IPS DF 4.7 (cell line): ENCODE results near the gene DOCK11.
"Not testable (repeated sequence)": the region's sequence is repeated elsewhere in the genome, so short reads cannot be mapped to it uniquely, and the experiment has no call there.

Source experiments
- DNase-seq: peaks from one replicate; pipeline ENCODE4 v3.0.0-alpha.2; 2013; ENCODE audit warnings: low spot score; ENCODE audit errors: extremely low read depth

The DOCK11 gene

DNA sequence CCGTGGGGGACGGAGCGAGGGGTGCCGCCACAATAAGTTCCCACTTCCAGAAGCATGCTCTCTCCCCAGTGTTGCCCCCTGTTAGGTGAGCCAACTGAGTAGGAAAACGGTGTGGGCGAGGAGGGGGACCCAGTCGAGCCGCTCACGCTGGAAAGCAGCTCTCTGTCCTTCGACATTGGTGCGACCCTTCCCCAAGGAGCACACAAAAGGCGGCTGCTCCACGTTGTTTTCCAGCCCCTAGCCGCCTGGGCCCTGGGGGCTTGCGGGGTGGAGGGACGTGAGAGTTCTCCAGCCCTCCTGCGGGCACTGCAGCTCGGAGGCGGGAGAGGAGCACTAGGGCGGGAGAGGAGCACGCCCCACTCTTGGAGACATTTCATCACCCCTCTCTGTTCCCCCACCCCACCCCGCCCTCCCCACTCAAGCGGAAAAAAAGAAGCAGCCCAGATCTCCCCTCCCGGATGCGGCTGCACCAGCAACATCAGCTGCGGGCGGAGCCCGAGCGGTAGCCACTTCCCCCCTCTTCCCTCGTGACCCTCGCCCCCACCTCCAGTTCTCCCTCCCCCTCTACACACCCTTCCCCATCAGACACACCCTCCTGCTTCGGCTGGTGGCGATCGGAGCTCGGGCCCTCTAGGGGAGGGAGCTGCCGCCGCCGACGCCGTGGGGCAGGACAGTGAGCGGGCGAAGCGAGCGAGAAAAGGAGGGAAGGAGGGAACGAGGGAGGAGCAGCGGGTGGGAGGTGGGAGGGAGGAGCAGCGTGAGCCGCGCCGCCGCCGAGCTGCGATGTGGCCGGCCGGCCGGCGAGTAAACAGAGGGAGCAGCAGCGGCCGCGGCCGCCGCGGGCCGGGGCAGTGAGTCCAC, at the start of gene DOCK11:
Gene DOCK11, plus strand, starts transcription at position 755 of the 861 bp plus-strand sequence. CDS start 157 bp downstream, outside the sequence.
- no peak for DNase-seq

GRCh38 chrX:118448273-118448783, 47.3 kb upstream of the DOCK11 start:
- DNase-seq = no peak

DNA sequence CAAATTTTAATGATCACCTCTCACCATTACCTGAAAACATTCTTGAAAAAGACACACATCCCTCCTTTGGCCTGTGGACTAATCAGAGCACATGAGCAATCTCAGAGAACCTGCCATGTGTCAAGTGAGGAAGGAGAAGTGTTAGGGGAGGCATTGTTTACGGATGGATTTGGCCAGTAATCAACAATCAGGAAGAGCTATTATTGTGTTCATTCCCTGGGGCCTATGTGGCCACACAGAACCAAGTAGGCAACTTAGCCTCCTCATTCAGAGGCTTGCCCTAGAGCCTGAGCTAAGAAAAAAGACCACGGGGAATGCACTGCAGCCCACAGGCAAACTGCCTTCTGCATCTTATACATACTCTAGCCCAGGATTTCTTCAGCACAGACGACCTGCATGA, 40.6 kb upstream of the DOCK11 start:
- no peak for DNase-seq

DNA sequence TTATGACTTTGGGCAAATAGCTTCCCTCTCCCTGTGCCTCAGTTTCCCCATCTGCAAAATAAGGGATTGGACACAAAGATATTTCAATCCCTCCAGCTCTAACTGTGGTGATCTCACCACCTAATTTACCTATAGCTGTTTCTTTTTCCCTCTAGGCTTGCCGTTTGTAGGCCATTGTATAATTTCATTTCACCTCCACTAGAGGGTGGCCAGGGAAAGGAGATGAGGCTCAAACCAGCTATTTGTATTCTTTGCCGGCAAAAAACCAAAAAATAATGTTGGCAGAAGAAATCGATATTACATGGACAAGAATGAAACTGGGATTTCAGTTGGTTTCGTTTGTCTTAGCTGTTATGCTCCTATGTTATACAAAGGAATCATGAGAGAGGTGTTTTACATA, 36.1 kb upstream of the DOCK11 start:
- DNase-seq = peak; percentile 2

GRCh38 chrX:118464501-118464900, 31.1 kb upstream of the DOCK11 start:
- no peak for DNase-seq

- DNase-seq = no peak
These were observed 27.5 kb upstream of the DOCK11 start for GRCh38 chrX:118468122-118468521.

DNA sequence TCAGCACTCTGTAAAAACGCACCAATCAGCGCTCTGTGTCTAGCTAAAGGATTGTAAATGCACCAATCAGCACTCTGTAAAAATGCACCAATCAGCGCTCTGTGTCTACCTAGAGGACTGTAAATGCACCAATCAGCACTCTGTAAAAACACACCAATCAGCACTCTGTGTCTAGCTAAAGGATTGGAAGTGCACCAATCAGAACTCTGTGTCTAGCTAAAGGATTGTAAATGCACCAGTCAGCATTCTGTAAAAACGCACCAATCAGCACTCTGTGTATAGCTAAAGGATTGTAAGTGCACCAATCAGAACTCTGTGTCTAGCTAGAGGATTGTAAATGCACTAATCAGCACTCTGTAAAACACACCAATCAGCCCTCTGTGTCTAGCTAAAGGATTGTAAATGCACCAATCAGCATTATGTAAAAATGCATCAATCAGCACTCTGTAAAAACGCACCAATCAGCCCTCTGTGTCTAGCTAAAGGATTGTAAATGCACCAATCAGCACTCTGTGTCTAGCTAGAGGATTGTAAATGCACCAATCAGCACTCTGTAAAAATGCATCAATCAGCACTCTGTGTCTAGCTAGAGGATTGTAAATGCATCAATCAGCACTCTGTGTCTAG, 24.8 kb upstream of the DOCK11 start:
- DNase-seq = not testable (repeated sequence)

GRCh38 chrX:118474586-118474985, 21.0 kb upstream of the DOCK11 start:
- DNase-seq = no peak

DNA sequence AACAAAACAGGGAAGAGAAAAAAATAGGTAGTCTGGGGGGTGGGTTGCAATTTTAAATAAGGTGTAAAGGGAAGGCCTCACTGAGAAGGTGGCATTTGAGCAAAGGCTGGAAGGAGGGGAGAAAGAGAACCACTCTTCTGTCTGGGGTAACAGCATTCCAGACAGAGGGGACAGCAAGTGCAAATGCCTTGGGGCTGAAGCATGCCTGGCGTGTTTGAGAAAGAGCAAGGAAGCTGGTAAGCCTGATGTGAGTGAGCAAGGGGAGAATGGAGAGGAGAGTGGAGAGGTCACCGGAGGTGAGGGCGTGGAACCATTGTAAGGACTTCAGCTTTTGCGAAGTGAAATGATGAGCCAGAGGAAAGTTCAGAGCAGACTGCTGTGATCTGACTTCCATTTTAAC, 19.7 kb upstream of the DOCK11 start:
- no peak for DNase-seq

GRCh38 chrX:118480172-118480571, 15.4 kb upstream of the DOCK11 start:
- no peak for DNase-seq

DNA sequence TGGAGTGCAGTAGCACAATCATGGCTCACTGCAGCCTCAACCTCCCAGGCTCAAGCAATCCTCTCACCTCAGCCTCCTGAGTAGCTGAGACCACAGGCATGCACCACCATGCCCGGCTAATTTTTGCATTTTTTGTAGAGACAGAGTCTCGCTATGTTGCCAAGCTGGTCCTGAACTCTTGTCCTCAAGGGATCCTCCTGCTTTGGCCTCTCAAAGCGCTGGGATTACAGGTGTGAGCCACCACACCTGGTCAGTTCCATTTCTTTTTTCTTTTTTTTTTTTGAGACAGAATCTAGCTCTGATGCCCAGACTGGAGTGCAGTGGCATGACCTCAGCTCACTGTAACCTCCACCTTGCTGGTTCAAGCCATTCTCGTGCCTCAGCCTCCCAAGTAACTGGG, 13.2 kb upstream of the DOCK11 start:
- DNase-seq = not testable (repeated sequence)

- DNase-seq = no peak
These were observed 11.3 kb upstream of the DOCK11 start for GRCh38 chrX:118484216-118484903.

- DNase-seq = not testable (repeated sequence)
These were observed 8.9 kb upstream of the DOCK11 start for GRCh38 chrX:118486693-118487092.

GRCh38 chrX:118493016-118493415, 2.6 kb upstream of the DOCK11 start:
- DNase-seq = no peak

DNA sequence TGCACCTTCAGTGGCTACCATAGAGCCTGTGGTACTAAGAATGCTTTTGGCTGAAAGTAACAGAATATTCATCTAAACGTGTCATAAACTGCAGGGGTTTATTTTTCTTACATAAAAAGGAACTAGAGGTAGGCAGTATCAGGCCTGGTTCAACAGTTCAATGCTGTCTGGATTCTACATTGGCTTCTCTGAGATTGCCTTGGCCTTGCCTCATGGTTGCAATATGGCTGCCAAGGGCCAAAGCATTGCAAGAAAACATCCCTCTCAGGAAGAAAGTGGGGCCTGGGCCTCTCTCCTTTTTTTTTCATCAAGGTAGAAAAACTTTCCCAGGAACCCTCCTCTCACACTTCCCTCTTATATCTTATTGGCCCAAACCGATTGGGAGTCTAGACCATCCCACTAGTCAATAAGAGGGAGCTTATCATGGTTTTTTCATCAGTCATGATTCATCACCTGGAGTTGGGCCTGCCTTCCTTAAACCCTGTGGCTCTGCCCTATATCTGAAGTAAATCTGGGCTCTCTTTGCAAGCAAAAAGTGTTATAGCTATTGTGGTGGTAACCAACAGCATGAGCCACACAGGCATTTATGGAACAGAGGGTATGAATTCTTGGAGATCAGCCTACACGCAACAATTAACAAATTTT, 1.8 kb upstream of the DOCK11 start:
- DNase-seq = no peak

DNA sequence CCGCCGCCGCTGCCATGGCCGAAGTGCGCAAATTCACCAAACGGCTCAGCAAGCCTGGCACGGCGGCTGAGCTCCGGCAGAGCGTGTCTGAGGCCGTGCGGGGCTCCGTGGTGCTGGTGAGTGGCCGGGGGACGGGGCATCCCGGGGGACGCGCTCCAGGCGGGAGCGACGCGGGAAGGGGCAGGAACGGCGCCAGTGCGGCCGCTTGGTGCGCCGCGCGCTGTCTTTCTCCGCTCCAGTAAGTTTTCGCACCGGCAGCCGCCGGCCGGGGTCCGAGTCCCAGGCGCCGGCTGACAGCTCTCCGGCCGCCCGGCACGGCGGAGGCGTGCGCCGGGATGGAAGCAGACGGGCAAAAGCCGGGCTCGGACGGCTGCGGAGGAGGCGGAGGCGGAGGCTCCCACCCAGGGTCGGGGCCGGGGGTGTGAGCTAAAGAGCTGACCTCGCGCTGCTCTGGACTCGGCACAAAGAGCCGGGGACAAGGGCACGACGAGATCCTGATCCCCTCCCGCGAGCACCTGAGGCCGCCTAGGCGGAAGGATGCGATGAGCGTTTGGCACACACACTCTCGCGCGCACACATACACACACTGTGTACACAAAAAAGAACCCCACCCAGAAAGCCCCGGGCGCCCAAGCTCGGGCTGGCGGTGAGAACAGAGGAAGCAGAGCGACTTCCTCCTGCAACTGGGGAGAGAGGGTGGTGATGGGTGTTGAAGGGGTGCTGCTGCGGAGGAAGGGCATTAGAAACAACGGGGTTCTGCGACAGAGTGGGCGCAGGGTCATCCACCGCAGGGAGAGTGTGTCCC, 545 bp downstream of the DOCK11 start:
- no peak for DNase-seq

DNA sequence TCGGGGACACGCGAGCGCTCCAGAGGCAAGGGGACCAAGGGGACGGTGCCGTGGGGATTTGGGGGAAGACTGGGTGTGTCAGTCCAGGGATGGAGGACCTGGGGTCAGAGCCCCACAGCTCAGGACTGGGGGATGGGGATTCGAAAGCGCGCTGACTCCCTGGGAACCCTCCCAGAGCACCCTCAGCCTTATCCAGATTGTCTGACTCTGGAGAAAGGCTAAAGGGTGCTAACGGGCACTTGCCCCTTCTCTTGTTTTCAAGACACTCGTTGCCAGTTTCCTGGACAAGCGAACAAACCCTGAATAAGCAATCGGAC, 1.1 kb downstream of the DOCK11 start:
- no peak for DNase-seq

- DNase-seq = no peak
These were observed 1.7 kb downstream of the DOCK11 start for GRCh38 chrX:118497180-118497818.

DNA sequence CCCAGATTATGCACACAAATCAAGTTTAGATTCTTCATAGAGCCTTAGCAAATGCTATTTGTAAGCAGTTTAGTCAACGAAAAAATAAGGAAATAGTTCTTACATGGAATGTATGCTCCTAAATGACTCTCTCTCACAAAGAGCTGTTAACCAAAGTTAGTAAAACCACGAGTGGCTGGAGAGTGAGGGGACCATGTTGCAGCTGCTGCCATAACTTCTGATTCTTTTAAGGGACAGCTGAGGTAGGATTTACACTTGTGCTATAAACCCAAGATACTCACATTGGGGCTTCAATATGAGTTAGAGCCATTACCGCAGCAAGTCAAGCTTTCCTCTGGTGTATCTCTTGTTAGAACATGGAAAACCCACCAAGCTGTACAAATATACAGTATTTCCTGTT, 2.7 kb downstream of the DOCK11 start:
- no peak for DNase-seq

DNA sequence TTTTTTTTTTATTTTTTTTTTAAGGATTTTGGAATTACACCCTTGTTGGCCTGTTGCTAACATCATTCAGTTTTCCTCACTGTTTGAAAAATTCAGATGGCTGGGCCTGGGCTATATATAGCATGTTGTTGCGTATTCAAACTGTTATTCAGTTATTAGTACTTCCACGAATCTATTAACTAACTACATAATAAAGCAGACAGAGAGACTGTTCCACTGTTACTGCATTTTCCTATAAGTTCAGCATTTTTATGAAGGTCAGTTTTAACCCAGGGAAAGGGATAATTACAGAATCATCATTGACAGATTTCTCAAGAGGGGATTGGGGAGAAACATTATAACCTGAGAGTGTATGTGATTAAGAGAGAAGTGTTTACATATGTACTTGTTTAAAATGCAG, 3.1 kb downstream of the DOCK11 start:
- no peak for DNase-seq
